ENCODE results near the gene HRAS. TPM values are rescaled to one million over a fixed set of nuclear protein-coding genes. Genes with fewer than 3 reads are reported as not detected.

HRAS gene
- total and polyA plus RNA-seq, 10 of the 15 experiments (the other 5 are each of a cell fraction or from before 2014, with no cell fraction given), result 2.8 to 72.4 (median 31.7) TPM

- TF ChIP-seq, protein P1, sequence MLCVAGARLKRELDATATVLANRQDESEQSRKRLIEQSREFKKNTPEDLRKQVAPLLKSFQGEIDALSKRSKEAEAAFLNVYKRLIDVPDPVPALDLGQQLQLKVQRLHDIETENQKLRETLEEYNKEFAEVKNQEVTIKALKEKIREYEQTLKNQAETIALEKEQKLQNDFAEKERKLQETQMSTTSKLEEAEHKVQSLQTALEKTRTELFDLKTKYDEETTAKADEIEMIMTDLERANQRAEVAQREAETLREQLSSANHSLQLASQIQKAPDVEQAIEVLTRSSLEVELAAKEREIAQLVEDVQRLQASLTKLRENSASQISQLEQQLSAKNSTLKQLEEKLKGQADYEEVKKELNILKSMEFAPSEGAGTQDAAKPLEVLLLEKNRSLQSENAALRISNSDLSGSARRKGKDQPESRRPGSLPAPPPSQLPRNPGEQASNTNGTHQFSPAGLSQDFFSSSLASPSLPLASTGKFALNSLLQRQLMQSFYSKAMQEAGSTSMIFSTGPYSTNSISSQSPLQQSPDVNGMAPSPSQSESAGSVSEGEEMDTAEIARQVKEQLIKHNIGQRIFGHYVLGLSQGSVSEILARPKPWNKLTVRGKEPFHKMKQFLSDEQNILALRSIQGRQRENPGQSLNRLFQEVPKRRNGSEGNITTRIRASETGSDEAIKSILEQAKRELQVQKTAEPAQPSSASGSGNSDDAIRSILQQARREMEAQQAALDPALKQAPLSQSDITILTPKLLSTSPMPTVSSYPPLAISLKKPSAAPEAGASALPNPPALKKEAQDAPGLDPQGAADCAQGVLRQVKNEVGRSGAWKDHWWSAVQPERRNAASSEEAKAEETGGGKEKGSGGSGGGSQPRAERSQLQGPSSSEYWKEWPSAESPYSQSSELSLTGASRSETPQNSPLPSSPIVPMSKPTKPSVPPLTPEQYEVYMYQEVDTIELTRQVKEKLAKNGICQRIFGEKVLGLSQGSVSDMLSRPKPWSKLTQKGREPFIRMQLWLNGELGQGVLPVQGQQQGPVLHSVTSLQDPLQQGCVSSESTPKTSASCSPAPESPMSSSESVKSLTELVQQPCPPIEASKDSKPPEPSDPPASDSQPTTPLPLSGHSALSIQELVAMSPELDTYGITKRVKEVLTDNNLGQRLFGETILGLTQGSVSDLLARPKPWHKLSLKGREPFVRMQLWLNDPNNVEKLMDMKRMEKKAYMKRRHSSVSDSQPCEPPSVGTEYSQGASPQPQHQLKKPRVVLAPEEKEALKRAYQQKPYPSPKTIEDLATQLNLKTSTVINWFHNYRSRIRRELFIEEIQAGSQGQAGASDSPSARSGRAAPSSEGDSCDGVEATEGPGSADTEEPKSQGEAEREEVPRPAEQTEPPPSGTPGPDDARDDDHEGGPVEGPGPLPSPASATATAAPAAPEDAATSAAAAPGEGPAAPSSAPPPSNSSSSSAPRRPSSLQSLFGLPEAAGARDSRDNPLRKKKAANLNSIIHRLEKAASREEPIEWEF (IDR thresholded peaks at IDR 0.05; ENCODE audit: insufficient replicate concordance, low read depth, low read length), result no peak
- TF ChIP-seq TARDBP (IDR thresholded peaks at IDR 0.05; ENCODE audit: borderline replicate concordance) (no peak), ZSCAN29 (IDR thresholded peaks at IDR 0.05) (no peak), RBBP5 (conservative IDR thresholded peaks at IDR 0.05) (no peak), SRF (IDR thresholded peaks at IDR 0.05; ENCODE audit: low read depth in 2 of 2, low read length in 2 of 2) (no peak), ZNF384 (IDR thresholded peaks at IDR 0.05; ENCODE audit: borderline replicate concordance, low read depth, low read length) (no peak), LARP7 (IDR thresholded peaks at IDR 0.05) (peak; percentile 93; the same call in 1 of the 2 replicates), MYB (IDR thresholded peaks at IDR 0.05; ENCODE audit: borderline replicate concordance, low read depth, low read length) (no peak), RFX5 (IDR thresholded peaks at IDR 0.05; ENCODE audit: low read depth, low read length) (no peak)
- TF ChIP-seq, protein P2, sequence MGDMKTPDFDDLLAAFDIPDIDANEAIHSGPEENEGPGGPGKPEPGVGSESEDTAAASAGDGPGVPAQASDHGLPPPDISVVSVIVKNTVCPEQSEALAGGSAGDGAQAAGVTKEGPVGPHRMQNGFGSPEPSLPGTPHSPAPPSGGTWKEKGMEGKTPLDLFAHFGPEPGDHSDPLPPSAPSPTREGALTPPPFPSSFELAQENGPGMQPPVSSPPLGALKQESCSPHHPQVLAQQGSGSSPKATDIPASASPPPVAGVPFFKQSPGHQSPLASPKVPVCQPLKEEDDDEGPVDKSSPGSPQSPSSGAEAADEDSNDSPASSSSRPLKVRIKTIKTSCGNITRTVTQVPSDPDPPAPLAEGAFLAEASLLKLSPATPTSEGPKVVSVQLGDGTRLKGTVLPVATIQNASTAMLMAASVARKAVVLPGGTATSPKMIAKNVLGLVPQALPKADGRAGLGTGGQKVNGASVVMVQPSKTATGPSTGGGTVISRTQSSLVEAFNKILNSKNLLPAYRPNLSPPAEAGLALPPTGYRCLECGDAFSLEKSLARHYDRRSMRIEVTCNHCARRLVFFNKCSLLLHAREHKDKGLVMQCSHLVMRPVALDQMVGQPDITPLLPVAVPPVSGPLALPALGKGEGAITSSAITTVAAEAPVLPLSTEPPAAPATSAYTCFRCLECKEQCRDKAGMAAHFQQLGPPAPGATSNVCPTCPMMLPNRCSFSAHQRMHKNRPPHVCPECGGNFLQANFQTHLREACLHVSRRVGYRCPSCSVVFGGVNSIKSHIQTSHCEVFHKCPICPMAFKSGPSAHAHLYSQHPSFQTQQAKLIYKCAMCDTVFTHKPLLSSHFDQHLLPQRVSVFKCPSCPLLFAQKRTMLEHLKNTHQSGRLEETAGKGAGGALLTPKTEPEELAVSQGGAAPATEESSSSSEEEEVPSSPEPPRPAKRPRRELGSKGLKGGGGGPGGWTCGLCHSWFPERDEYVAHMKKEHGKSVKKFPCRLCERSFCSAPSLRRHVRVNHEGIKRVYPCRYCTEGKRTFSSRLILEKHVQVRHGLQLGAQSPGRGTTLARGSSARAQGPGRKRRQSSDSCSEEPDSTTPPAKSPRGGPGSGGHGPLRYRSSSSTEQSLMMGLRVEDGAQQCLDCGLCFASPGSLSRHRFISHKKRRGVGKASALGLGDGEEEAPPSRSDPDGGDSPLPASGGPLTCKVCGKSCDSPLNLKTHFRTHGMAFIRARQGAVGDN (IDR thresholded peaks at IDR 0.05), result 0 out of 2 replicates have a peak, but pooled peaks have one; percentile 30
These were observed 26.0 kb upstream of the HRAS start (continued) for GRCh38 chr11:561148-562003.
